Stimulated activated CD8-positive, alpha-beta memory T cell treated with anti-CD3 and anti-CD28 coated beads, Interleukin-7, amount 100 ng/mL, for 48 hours (primary cell): ENCODE measurements around the gene TRIM77.
"Not testable (repeated sequence)": the region's sequence is repeated elsewhere in the genome, so short reads cannot be mapped to it uniquely, and the experiment has no call there.

Experiments
- DNase-seq, 2 donors: peaks; one replicate each; pipeline ENCODE4 v3.0.0-alpha.2; 2020; ENCODE audit warnings: low read depth in 1 of 2; ENCODE audit errors: extremely low read depth in 1 of 2

Gene TRIM77

DNA sequence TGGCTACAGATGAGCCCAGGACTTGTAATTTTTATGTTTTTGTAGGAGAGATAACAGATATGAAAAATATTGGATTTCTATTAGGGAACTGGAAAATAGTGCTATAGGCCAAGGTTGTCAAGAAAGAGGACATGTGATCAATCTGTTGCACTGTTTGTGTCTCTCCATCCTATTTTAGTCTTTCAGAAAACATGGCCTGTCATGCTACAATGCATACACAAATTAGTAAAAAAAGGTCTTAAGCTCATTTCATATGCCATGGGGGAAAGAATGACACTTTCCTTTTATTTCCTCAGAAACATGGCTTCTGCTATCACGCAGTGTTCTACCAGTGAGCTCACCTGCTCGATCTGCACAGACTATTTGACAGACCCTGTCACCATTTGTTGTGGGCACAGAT lies at the start of gene TRIM77:
TSS of gene TRIM77 (plus strand) at position 301 of the 400 bp plus-strand sequence. CDS start at position 301, 0 bp downstream.
- not testable (repeated sequence) for DNase-seq

DNA sequence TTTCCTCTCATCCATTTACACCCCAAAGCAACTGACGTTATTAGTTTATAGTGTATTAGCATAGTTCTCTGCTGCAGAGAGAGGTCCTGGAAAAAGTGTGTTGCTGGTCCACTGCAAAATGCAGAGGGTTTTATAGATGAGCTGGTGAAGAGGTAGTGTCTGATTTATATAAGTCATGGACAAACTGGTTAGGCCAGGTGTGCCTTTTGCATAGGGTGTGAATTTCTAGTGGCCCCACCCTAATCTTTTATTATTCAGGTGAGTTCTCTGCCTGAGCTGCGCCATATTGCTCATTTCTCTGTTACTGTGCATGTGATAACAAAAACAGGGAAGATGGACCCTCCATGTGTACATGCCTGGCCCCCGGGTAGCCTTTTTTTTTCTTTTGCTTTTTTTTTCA lies 43.1 kb upstream of the TRIM77 start:
- no peak for DNase-seq

GRCh38 chr11:89668158-89668557 lies 41.9 kb upstream of the TRIM77 start:
- not testable (repeated sequence) for DNase-seq

DNA sequence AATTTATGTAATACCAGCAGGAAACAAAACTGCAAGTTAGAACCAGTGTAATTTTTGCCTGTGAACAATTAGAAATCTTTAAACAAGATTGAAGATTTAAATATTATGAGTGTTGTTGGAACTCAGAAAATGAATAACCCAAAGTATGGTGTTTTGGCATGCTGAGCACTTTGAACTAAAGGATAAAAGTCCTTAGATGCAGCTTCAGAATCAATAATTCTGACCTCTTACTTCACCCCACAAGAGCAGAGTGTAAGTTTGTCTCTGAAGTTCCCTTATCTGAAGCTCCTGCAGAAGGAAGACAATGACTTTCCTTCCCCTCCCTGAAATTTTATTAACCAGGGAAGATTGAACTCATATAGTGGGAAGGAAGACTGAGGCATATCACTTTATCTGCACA lies 40.5 kb upstream of the TRIM77 start:
- not testable (repeated sequence) for DNase-seq

DNA sequence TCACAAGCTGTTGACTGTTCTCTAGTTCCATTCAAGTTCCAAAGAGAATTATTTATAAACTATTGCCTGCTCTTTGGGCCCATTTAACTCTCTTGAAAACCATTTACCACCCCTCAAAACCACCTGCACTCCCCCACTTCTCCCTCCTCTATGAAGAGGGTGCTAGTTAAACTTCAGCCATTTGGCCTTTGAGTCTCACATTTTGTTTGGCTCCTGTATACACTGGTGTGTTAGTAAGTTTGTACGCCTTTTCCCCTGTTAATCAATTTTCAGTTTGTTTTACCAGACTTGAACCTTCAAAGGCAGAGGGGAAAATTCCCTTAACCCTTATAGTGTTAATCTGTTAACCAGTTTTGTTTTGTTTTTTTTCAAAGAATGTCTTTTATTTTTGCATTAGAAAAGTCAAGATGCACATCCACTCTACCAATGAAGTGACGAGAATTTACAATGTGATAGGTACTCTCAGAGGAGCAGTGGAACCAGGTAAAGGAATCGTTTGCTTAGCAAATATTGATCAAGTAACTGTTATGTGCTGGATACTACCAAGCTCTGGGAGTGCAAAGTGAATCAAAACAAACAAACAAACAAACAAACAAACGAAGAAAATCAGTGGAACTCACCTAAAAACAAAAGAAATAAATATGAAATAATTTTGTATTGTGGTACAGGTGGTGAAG lies 40.0 kb upstream of the TRIM77 start:
- not testable (repeated sequence) for DNase-seq

DNA sequence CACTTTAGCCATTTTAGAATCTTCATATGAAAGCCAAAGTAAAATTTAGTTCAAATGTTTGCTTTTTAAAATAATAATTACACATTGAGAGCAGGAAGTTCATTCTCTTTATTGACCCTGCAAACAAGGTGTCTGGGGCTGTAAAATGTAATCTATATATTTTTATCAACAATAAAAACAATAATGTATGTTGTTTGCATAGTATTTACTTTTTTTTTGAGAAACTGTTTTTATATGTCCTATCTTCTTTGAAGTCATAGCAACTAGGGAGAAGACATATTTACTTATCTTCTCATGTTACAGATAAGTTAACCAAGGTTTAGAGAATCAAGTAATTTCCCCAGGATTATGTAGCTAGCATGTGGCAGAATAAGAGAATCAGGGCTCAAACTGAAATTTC lies 37.6 kb upstream of the TRIM77 start:
- DNase-seq: not testable (repeated sequence)

GRCh38 chr11:89673380-89673779 lies 36.7 kb upstream of the TRIM77 start:
- DNase-seq: not testable (repeated sequence)

DNA sequence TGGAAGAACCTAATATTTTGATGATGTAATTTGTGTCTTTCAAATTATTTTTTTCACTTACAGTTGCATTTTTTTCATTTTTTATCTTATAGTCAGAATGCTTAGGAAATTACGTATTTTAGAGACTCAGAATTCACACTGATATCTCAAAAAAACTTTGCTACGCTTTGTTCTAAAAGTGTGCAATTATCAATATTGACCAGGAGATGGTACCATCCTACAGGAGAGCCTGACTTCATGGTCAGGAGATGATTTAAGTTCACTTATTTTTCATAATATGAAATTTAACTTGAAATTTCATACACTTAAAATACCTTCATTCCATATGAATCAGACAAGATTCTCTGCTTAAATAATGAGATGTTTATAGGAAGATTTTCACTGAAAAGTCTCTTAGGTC lies 34.7 kb upstream of the TRIM77 start:
- not testable (repeated sequence) for DNase-seq

DNA sequence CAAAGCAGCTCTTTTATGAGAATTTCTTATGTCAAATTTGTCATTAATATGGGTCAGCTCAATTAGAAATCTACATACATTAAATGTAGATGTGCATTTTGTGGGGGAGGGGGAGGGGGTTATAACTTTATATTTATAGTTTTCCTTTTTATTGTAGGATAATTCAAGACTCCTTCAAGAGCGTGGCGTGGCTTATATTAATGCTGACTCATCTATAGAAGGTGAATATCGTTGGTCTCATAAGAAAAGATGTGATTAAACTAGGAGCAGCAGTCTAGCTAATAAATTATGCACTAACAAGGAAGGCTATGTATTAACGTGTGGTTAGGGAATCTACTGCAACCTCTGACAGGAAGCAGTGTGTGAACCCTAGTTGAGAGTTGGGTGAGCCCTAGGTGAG lies 34.2 kb upstream of the TRIM77 start:
- DNase-seq: not testable (repeated sequence)

DNA sequence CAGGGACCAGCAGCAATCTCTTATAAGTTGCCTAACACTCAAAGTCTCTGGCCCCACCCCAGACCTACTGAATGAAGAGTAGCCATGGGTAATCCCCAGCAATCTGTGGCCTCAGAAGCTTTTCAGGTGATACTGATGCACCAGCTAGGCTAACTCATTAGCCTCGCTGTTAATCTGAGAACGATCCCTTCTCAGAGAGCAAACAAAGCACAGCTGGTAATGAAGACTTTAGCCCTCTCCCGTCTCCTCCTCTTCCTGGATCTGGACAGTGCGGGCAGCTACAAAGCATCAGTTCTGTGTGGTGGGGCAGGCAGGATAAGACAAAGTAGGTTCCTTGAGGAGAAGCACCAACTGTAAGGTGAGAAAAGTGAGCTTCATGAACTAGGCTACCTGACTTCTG lies 3.0 kb upstream of the TRIM77 start:
- not testable (repeated sequence) for DNase-seq

GRCh38 chr11:89724866-89725498 lies 14.9 kb downstream of the TRIM77 start:
- not testable (repeated sequence) for DNase-seq

- not testable (repeated sequence) for DNase-seq
Observed at GRCh38 chr11:89730215-89730614, 20.1 kb downstream of the TRIM77 start.

- DNase-seq: no peak
Observed at GRCh38 chr11:89736566-89736965, 26.5 kb downstream of the TRIM77 start.

DNA sequence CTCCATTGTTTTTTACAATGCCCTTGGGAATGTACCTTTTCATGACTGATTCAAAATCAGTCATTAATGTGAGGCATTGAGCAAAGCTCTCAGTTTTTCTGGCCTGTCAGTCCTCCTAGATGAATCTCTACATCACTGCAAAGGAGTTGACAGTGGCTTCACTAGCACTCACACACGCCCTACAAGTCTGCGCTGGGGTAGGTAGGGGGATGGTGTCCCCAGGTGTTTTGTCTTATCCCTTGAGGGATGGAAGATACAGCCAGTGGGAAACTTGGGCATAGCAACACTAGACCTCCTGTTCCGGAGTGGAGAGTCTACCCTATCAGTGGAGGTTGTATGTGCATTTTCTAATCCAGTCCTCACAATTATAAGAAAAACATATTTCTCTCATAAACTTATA lies 27.0 kb downstream of the TRIM77 start:
- DNase-seq: no peak

- not testable (repeated sequence) for DNase-seq
Observed at GRCh38 chr11:89741406-89741805, 31.3 kb downstream of the TRIM77 start.

DNA sequence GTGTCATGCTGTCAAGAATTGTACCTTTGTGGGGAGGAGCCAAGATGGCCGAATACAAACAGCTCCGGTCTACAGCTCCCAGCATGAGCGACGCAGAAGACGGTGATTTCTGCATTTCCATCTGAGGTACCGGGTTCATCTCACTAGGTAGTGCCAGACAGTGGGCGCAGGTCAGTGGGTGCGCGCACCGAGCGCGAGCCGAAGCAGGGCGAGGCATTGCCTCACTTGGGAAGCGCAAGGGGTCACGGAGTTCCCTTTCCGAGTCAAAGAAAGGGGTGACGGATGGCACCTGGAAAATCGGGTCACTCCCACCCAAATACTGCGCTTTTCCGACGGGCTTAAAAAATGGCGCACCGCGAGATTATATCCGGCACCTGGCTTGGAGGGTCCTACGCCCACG lies 34.1 kb downstream of the TRIM77 start:
- DNase-seq: not testable (repeated sequence)

DNA sequence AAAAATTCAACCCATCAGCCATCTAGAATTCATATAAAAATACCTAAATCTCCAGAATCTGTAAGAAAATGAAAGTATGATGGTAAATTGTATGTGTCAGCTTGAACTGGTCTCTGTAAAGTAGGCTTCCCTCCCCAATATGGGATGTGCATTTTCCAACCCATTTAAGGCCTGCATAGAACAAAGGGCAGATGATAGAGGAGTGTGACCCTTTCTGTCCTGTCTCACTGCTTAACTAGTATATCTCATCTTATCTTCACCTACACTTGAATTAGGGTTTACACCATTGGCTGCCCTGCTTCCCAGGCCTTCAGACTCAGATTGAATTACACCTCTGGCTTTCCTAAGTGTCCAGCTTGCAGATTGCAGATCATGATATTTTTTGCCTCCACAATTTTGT lies 40.7 kb downstream of the TRIM77 start:
- not testable (repeated sequence) for DNase-seq
